CD4-positive, alpha-beta T cell treated with Interleukin-2 at 100 ng/mL for 4 hours (primary cell): ENCODE results near the gene DOCK9.

Experiments
- DNase-seq: peaks from one replicate; pipeline ENCODE4 v3.0.0-alpha.2; 2020; ENCODE audit warnings: low spot score

The DOCK9 gene

DNA sequence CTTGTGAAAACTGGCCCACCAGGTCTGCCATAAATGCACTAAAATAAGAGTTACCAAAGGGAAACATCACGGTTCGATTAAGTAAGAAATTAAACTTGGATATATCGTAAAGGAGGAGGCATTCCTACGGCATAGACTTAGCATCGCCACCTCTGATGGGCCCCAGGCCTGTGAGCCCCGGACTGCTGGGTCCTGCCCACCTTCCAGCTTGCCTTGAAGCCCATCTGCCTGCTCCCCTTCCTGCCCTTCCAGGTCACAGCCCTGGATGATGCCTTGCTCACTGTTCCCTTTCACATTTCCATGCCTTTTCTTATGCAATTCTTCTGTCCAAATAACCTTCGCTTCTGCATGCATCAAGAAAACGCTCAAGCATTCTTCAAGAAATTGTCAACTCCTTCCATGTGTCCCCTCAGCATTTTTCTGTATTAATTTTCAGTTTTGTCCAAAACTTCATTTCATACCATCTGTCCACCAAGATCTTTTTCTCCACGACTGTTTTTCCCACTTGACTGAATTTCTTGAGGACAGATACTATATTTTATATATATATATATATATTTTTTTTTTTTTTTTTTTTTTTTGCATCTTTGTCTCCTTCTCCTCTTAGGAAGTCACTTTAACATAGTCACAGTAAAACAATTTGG lies 91.2 kb downstream of the DOCK9 start:
- DNase-seq = no peak

DNA sequence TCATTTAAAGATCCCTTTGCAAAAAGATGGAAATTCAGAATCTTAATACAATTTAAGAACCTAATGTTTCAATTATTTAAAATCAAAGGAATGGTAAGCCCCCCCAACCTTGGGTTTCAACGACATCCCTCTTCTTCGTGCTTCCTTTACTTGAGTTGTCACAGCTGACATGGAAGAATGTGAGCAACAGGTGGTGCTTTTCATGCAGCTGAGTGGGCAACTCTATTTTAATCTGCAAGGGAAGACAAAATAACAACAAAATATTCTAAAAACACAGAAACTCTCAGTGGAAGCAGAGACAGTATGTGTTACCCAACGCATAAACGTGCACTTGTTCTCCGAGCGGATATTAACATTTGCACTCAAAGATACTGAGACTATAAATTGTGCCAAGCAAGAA lies 92.3 kb downstream of the DOCK9 start:
- DNase-seq = no peak

DNA sequence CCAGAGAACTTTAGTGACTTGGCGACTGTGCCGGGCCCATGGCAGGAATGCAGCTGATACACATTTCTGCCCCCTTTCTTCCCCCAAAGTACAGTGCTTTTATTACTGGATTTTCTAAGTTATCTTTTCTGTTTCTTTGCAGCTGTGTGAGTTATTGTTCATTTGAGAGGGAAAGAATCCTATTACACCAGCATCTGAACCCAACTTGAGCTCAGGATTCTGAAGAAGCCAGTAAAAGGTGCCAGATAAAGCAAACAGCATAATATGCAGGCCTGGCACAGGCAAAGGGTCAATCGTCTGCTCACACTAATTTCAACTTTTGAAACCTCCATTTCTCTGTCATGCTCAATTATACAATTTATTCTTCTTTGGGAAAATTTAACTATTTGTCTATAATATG lies 93.9 kb downstream of the DOCK9 start:
- DNase-seq = no peak

- no peak for DNase-seq
Measured at GRCh38 chr13:98881390-98881789, 96.5 kb downstream of the DOCK9 start.

DNA sequence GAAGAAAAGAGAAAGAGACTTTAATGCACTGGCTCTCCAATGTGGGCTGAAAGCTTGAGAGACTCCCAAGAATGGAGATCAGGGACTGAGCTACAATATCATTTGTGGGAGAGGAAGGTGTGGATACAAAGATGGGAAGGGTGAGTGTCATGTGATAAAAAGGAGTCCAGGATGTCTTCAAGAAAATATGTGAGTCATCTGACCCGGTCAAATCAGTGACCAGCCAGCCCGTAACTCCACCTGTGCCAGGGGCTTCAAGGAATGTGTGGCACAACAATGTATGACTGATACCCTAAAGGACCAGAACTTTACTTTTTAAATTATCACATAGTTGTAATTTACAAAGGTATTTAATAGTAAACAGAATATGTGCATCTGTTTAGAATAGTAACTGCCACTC lies 97.2 kb downstream of the DOCK9 start:
- no peak for DNase-seq

DNA sequence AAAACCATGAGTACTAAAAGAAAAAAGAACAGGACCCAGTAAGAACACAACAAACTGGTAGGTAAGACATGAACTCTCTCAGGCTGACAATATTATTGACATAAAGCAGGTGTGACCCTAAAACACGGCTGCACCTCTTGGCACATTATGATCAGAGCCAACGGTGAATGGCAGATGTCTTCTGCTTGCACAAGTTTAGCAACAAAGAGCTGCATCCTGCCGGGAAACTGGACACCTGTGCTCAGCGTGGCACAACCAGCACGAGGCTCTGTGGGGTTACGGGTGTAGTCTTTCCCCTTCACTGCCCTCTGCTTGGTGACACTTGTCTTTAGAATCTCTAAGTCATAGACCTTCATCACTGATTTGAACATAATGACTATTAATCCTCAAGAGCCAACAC lies 97.9 kb downstream of the DOCK9 start:
- no peak for DNase-seq

DNA sequence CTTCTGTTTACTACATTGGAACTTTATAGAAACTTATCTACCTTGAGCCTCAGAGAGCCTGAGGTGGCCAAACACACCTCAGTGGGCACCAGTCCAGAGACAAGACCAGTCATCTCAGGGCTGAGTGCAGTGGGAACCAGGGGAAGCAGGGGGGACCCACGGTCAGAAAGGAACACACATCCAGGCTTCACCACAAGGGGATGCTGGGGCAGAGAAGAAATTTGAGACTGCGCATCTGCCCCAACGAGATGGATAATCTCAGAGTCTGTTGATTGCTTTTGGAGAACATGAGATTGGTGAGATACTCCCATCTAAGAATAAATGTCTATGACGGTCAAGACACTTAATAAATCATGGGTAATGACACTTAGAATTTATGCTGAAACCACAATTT lies 98.7 kb downstream of the DOCK9 start:
- DNase-seq = no peak

DNA sequence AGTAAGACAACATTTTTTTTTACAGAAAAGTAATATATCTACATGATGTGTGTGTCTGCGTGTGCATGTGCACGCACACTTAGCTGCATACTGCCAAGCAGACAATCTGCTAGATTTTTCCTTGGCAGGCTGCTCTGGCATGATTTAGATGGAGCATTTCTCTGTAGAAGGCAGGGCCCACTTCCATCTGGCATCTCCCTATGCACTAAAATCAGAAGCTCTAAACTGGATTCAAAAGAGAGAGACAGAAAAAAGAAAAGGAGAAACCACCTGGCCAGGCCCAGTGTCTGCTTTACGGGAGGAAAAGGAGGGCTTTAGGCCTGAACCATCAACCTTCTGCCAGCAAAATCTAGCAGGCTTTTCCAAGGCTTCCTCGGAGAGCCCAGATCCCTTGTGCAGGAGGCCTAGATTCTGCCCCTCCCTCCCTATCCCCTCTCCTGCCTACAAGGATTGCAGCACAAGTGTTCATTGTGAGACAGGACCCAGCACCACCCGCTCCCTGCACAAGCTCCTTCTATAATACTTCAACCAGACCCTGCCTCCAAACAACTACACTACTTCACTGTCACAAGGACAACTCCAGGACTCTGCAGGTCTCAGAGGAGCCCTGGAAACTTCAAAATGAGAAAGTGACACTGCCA lies 99.3 kb downstream of the DOCK9 start:
- DNase-seq = no peak

DNA sequence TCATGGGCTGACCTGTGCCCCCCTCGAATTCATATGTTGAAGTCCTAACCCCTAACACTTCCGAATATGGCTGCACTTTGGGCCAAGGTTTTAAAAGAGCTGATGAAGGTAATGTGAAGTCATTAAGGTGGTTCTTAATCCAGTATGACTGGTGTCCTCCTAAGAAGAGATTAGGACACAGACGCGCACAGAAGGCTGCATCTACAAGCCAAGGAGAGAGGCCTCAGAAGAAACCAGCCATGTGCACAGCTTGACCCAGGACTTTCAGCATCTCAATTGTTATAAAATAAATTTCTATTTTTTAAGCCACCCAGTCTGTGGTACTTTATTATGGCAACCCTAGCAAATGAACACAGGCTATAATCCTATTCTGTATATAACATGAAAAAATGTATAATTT lies 99.9 kb downstream of the DOCK9 start:
- DNase-seq = no peak

- DNase-seq = no peak
Measured at GRCh38 chr13:98877466-98877865, 100.4 kb downstream of the DOCK9 start.

- no peak for DNase-seq
Measured at GRCh38 chr13:98875146-98875729, 102.6 kb downstream of the DOCK9 start.

GRCh38 chr13:98874029-98874397 lies 103.9 kb downstream of the DOCK9 start:
- DNase-seq = no peak

- DNase-seq = no peak
Measured at GRCh38 chr13:98873377-98874028, 104.4 kb downstream of the DOCK9 start.

GRCh38 chr13:98871727-98872126 lies 106.1 kb downstream of the DOCK9 start:
- DNase-seq = no peak

- peak; percentile 22 for DNase-seq
Measured at GRCh38 chr13:98869408-98870090, 108.3 kb downstream of the DOCK9 start.

- DNase-seq = no peak
Measured at GRCh38 chr13:98868932-98869331, 108.9 kb downstream of the DOCK9 start.

DNA sequence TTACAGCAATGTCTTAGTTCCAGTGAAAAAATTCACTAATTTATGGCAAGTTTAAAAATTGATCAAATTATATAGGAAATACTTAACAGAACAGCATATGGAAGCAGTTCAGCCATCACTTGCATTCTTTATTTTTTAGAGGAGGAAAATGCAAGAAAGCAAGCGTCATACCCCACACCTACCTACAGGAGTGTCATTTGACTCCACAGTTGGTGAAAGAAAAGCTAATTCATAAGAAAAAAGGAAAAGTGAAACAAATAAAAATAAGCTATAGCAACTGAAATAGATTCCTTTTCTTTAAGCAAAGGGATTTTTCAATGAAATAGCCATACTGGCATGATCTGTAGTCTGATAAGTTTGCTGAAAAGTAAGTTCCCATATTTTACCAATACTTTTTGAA lies 111.0 kb downstream of the DOCK9 start:
- DNase-seq = no peak

GRCh38 chr13:98860491-98860890 lies 117.4 kb downstream of the DOCK9 start:
- no peak for DNase-seq

- no peak for DNase-seq
Measured at GRCh38 chr13:98858191-98858590, 119.7 kb downstream of the DOCK9 start.

- DNase-seq = no peak
Measured at GRCh38 chr13:98856983-98857382, 120.9 kb downstream of the DOCK9 start.

- no peak for DNase-seq
Measured at GRCh38 chr13:98854448-98854847, 123.4 kb downstream of the DOCK9 start.

DNA sequence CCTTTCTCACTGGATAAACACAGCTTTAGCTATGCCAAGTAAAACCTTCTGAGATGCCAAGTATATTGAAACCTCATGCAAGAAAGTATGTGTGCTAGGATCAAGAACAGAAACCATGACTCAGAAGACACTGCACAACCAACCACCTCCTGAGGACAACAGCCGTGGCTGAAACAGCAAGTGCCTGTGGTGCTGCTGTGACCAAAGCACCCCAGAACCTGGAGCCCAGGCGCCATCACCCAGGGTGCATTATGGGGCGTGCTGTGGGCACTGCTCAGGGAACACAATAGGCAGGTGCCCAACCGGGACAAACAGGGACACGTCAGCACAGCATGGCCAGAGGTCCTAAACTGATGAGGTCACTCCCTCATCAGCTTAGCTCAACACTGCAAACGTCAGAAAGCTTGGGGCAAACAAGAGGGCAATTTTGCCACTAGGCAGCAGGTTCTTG lies 124.1 kb downstream of the DOCK9 start:
- DNase-seq = no peak

- no peak for DNase-seq
Measured at GRCh38 chr13:98851276-98851675, 126.6 kb downstream of the DOCK9 start.
